ENCODE results near the gene CUX1. TPM values are rescaled to one million over a fixed set of nuclear protein-coding genes. Genes with fewer than 3 reads are reported as not detected.
"Not testable (repeated sequence)": the region's sequence is repeated elsewhere in the genome, so short reads cannot be mapped to it uniquely, and the experiment has no call there.

Gene CUX1
- total RNA-seq, 1 experiment from 2014 or later: 54.8 TPM

- Mint-ChIP-seq H3K4me3 (ENCODE audit: low read depth, unreplicated experiment) (no peak overlapping the region), H3K36me3 (ENCODE audit: insufficient read depth, unreplicated experiment) (peaks cover 3% of the 10 kb centered on the region), H3K9me3 (ENCODE audit: low read depth, unreplicated experiment) (no peaks in the 10 kb centered on the region), H3K27ac (ENCODE audit: unreplicated experiment) (no peak overlapping the region), H3K27me3 (ENCODE audit: unreplicated experiment) (no peaks in the 10 kb centered on the region), H3K4me1 (ENCODE audit: low read depth, unreplicated experiment) (no peaks in the 10 kb centered on the region)
- TF ChIP-seq CTCF (IDR thresholded peaks at IDR 0.05; ENCODE audit: unreplicated experiment): no peak
- CTCF ChIA-PET: no interaction called here
- intact Hi-C loops (cut with micrococcal nuclease; ENCODE audit: unreplicated experiment): no loop called here
- no peak for DNase-seq
- no TSS peak for BruUV-seq (replicated peaks)
Observed at GRCh38 chr7:102225025-102225424, 407.6 kb downstream of the CUX1 start.

GRCh38 chr7:102227371-102227770 is 409.9 kb downstream of the CUX1 start:
- peaks cover 3% of the 10 kb centered on the region for H3K36me3 Mint-ChIP-seq (ENCODE audit: insufficient read depth, unreplicated experiment)
- CTCF ChIA-PET: no interaction called here
- no peaks in the 10 kb centered on the region for H3K27me3 Mint-ChIP-seq (ENCODE audit: unreplicated experiment)
- intact Hi-C loops (cut with micrococcal nuclease; ENCODE audit: unreplicated experiment): no loop called here
- no peak overlapping the region for H3K27ac Mint-ChIP-seq (ENCODE audit: unreplicated experiment)
- H3K4me1 Mint-ChIP-seq (ENCODE audit: low read depth, unreplicated experiment): no peaks in the 10 kb centered on the region
- no peak overlapping the region for H3K4me3 Mint-ChIP-seq (ENCODE audit: low read depth, unreplicated experiment)
- H3K9me3 Mint-ChIP-seq (ENCODE audit: low read depth, unreplicated experiment): no peaks in the 10 kb centered on the region
- BruUV-seq (replicated peaks): no TSS peak
- DNase-seq: no peak
- TF ChIP-seq CTCF (IDR thresholded peaks at IDR 0.05; ENCODE audit: unreplicated experiment): no peak

GRCh38 chr7:102228935-102229334 is 411.5 kb downstream of the CUX1 start:
- Mint-ChIP-seq H3K9me3 (ENCODE audit: low read depth, unreplicated experiment) (no peaks in the 10 kb centered on the region), H3K4me3 (ENCODE audit: low read depth, unreplicated experiment) (no peak overlapping the region), H3K27ac (ENCODE audit: unreplicated experiment) (no peak overlapping the region), H3K36me3 (ENCODE audit: insufficient read depth, unreplicated experiment) (peaks cover 3% of the 10 kb centered on the region), H3K4me1 (ENCODE audit: low read depth, unreplicated experiment) (no peaks in the 10 kb centered on the region), H3K27me3 (ENCODE audit: unreplicated experiment) (no peaks in the 10 kb centered on the region)
- CTCF ChIA-PET: no interaction called here
- BruUV-seq (replicated peaks): no TSS peak
- no peak for TF ChIP-seq CTCF (IDR thresholded peaks at IDR 0.05; ENCODE audit: unreplicated experiment)
- intact Hi-C loops (cut with micrococcal nuclease; ENCODE audit: unreplicated experiment): no loop called here
- no peak for DNase-seq

- H3K27me3 Mint-ChIP-seq (ENCODE audit: unreplicated experiment); H3K36me3 Mint-ChIP-seq (ENCODE audit: insufficient read depth, unreplicated experiment); CTCF ChIA-PET: not testable (repeated sequence)
Observed at GRCh38 chr7:102230162-102230561, 412.7 kb downstream of the CUX1 start.

GRCh38 chr7:102230593-102230992 is 413.2 kb downstream of the CUX1 start:
- DNase-seq: no peak
- no peak overlapping the region for H3K27ac Mint-ChIP-seq (ENCODE audit: unreplicated experiment)
- H3K27me3 Mint-ChIP-seq (ENCODE audit: unreplicated experiment): no peaks in the 10 kb centered on the region
- intact Hi-C loops (cut with micrococcal nuclease; ENCODE audit: unreplicated experiment): loop anchor here (10.0 kb wide), 2 partner anchors 416 to 626 kb away; partner anchors contain the start of gene CUX1
- CTCF ChIA-PET: no interaction called here
- H3K36me3 Mint-ChIP-seq (ENCODE audit: insufficient read depth, unreplicated experiment): peaks cover 3% of the 10 kb centered on the region
- no peak for TF ChIP-seq CTCF (IDR thresholded peaks at IDR 0.05; ENCODE audit: unreplicated experiment)
- H3K4me3 Mint-ChIP-seq (ENCODE audit: low read depth, unreplicated experiment): no peak overlapping the region
- BruUV-seq (replicated peaks): no TSS peak
- H3K9me3 Mint-ChIP-seq (ENCODE audit: low read depth, unreplicated experiment): no peaks in the 10 kb centered on the region
- H3K4me1 Mint-ChIP-seq (ENCODE audit: low read depth, unreplicated experiment): no peaks in the 10 kb centered on the region

More at GRCh38 chr7:102230162-102230561, 412.7 kb downstream of the CUX1 start:
- not testable (repeated sequence) for H3K4me3 Mint-ChIP-seq (ENCODE audit: low read depth, unreplicated experiment); H3K4me1 Mint-ChIP-seq (ENCODE audit: low read depth, unreplicated experiment); H3K27ac Mint-ChIP-seq (ENCODE audit: unreplicated experiment); DNase-seq; H3K9me3 Mint-ChIP-seq (ENCODE audit: low read depth, unreplicated experiment); BruUV-seq (replicated peaks)
- intact Hi-C loops (cut with micrococcal nuclease; ENCODE audit: unreplicated experiment): loop anchor here (10.0 kb wide), 2 partner anchors 415 to 625 kb away; partner anchors contain the start of gene CUX1
